ENCODE measurements around the gene FAR1.

DNA sequence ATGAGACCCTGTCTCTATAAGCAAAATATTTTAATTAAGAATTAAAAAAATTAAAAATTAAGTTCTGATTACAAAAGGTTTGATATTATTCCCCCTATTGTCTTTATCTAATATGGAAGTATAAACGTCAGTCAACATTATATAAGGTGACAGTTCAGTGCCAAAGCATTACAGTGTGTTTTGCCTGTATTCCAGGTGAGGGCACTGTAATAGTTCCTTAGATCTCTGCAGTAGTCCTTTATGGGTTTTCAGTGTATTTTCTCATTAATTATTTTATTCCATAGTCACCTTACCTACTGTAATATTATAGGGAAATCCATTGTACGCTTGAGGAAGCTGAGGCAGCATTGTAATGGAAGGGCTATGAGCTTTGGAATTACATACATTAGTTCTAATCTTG, 33.0 kb downstream of the FAR1 start:
- TF ChIP-seq, protein P1, sequence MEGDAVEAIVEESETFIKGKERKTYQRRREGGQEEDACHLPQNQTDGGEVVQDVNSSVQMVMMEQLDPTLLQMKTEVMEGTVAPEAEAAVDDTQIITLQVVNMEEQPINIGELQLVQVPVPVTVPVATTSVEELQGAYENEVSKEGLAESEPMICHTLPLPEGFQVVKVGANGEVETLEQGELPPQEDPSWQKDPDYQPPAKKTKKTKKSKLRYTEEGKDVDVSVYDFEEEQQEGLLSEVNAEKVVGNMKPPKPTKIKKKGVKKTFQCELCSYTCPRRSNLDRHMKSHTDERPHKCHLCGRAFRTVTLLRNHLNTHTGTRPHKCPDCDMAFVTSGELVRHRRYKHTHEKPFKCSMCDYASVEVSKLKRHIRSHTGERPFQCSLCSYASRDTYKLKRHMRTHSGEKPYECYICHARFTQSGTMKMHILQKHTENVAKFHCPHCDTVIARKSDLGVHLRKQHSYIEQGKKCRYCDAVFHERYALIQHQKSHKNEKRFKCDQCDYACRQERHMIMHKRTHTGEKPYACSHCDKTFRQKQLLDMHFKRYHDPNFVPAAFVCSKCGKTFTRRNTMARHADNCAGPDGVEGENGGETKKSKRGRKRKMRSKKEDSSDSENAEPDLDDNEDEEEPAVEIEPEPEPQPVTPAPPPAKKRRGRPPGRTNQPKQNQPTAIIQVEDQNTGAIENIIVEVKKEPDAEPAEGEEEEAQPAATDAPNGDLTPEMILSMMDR (IDR thresholded peaks at IDR 0.05; ENCODE audit: low read length): peak; percentile 22; the same call in 1 of the 2 replicates
- TF ChIP-seq EZH2 (IDR thresholded peaks at IDR 0.05; ENCODE audit: borderline replicate concordance, low read length): no peak

All from OCI-LY1 (cell line).